Astrocyte (in vitro differentiated cells and primary cell): ENCODE results near the gene NIP7. TPM values are rescaled to one million over a fixed set of nuclear protein-coding genes. Genes with fewer than 3 reads are reported as not detected.

Source experiments
- DNase-seq: peaks from one replicate; pipeline ENCODE4 v3.0.0-alpha.2; 2010; ENCODE audit warnings: low read depth
- FAIRE-seq: peaks from 2 replicates; lab custom pipeline; 2011; peaks lifted over from hg19 to GRCh38; lab: Jason Lieb, UNC
- H2AFZ ChIP-seq: 2 replicates; pipeline ENCODE4 v1.6.0; 2012; ENCODE audit warnings: low read depth, low read length, inconsistent platforms
- H3K27ac ChIP-seq: 2 replicates; pipeline ENCODE4 v1.5.1; 2011; ENCODE audit warnings: low read depth, low read length, inconsistent platforms
- H3K27me3 ChIP-seq: 2 replicates; pipeline ENCODE4 v1.6.0; 2011; ENCODE audit warnings: low read length, inconsistent platforms; ENCODE audit not compliant: insufficient read depth
- H3K36me3 ChIP-seq: 2 replicates; pipeline ENCODE4 v1.5.1; 2011; ENCODE audit warnings: low read length, inconsistent platforms; ENCODE audit not compliant: insufficient read depth
- H3K4me1 ChIP-seq: 2 replicates; pipeline ENCODE4 v1.5.1; 2011; ENCODE audit warnings: low read length, inconsistent platforms; ENCODE audit not compliant: insufficient read depth
- H3K4me2 ChIP-seq: 2 replicates; pipeline ENCODE4 v1.6.0; 2012; ENCODE audit warnings: low read length, inconsistent platforms
- H3K4me3 ChIP-seq: 2 replicates; pipeline ENCODE4 v1.5.1; 2011; ENCODE audit warnings: low read depth, mild to moderate bottlenecking, low read length, inconsistent platforms; ENCODE audit not compliant: insufficient read depth
- H3K79me2 ChIP-seq: 2 replicates; pipeline ENCODE4 v1.6.0; 2012; ENCODE audit warnings: mild to moderate bottlenecking, low read length, inconsistent platforms; ENCODE audit not compliant: insufficient read depth
- H3K9ac ChIP-seq: 2 replicates; pipeline ENCODE4 v1.6.0; 2012; ENCODE audit warnings: mild to moderate bottlenecking, low read length, inconsistent platforms
- H3K9me3 ChIP-seq: 2 replicates; pipeline ENCODE4 v1.5.1; 2012; ENCODE audit warnings: low read depth, mild to moderate bottlenecking, low read length, inconsistent platforms; ENCODE audit not compliant: insufficient read depth
- H4K20me1 ChIP-seq: 2 replicates; pipeline ENCODE4 v1.6.0; 2012; ENCODE audit warnings: low read length, inconsistent platforms; ENCODE audit not compliant: insufficient read depth
- H3K27ac Mint-ChIP-seq: one replicate; pipeline ENCODE4 v1.8.0; 2021; ENCODE audit warnings: mild to moderate bottlenecking, mixed read lengths; ENCODE audit not compliant: unreplicated experiment
- H3K27me3 Mint-ChIP-seq: one replicate; pipeline ENCODE4 v1.8.0; 2021; ENCODE audit warnings: low read depth, mixed read lengths; ENCODE audit not compliant: unreplicated experiment
- H3K36me3 Mint-ChIP-seq: one replicate; pipeline ENCODE4 v1.8.0; 2021; ENCODE audit warnings: low read depth, mixed read lengths; ENCODE audit not compliant: unreplicated experiment
- H3K4me1 Mint-ChIP-seq: one replicate; pipeline ENCODE4 v1.8.0; 2021; ENCODE audit warnings: low read depth, mixed read lengths; ENCODE audit not compliant: unreplicated experiment
- H3K4me3 Mint-ChIP-seq: one replicate; pipeline ENCODE4 v1.8.0; 2021; ENCODE audit warnings: mild to moderate bottlenecking, moderate library complexity, mixed read lengths; ENCODE audit not compliant: unreplicated experiment
- H3K9me3 Mint-ChIP-seq: one replicate; pipeline ENCODE4 v1.8.0; 2021; ENCODE audit warnings: mild to moderate bottlenecking, mixed read lengths; ENCODE audit not compliant: unreplicated experiment
- CTCF ChIP-seq: IDR thresholded peaks from 2 replicates; pipeline ENCODE4 v1.5.1; 2011; ENCODE audit warnings: low read depth, mild to moderate bottlenecking, inconsistent platforms, low read length, moderate library complexity; ENCODE audit not compliant: insufficient read depth
- EZH2 ChIP-seq: IDR thresholded peaks from 2 replicates; pipeline ENCODE4 v1.6.1; 2012; ENCODE audit warnings: mild to moderate bottlenecking, low read length, inconsistent platforms; ENCODE audit not compliant: insufficient read depth
- total RNA-seq: library from RNA; stranded (reverse); gene quantifications from 2 replicates; pipeline ENCODE4 v1.2.1, GENCODE V29; 2021

NIP7 gene
- total RNA-seq, 1 donor from 2014 or later, result 35.7 TPM

DNA sequence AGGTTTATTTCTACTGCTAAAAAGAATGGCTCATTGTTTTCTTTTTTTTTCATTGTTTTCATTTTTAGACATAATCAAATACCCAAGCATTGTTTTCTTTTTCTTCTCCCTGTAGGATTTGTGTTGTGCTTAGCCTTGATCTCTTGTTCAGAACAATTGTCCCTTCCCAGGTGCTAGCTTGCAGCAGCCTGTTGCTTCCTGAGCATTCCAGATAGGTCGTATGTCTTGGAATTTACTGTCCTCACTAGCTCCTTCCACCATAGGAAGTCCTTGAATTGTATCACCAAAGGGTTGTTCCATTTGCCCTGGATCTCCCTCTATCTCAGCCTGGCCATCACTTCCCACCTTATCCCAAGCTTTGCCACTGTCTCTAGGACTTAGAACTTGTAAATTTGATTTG, 38.4 kb upstream of the NIP7 start:
- H3K4me1 ChIP-seq, result no peaks in the 10 kb centered on the region
- peaks cover 11% of the 10 kb centered on the region for H3K36me3 Mint-ChIP-seq
- H3K36me3 ChIP-seq, result peaks cover 16% of the 10 kb centered on the region
- no peak overlapping the region for H2AFZ ChIP-seq
- H3K9me3 Mint-ChIP-seq, result no peaks in the 10 kb centered on the region
- no peak for TF ChIP-seq CTCF
- no peak for TF ChIP-seq EZH2
- FAIRE-seq, result no peak
- no peaks in the 10 kb centered on the region for H3K27me3 ChIP-seq
- no peak for DNase-seq
- H3K4me1 Mint-ChIP-seq, result no peaks in the 10 kb centered on the region
- no peak overlapping the region for H3K27ac ChIP-seq
- no peak overlapping the region for H3K4me3 ChIP-seq
- no peak overlapping the region for H3K4me3 Mint-ChIP-seq
- no peaks in the 10 kb centered on the region for H3K9me3 ChIP-seq
- no peaks in the 10 kb centered on the region for H3K27me3 Mint-ChIP-seq
- no peak overlapping the region for H3K4me2 ChIP-seq
- H4K20me1 ChIP-seq, result peaks cover 3% of the 10 kb centered on the region
- no peak overlapping the region for H3K9ac ChIP-seq
- no peak overlapping the region for H3K27ac Mint-ChIP-seq
- no peaks in the 10 kb centered on the region for H3K79me2 ChIP-seq

DNA sequence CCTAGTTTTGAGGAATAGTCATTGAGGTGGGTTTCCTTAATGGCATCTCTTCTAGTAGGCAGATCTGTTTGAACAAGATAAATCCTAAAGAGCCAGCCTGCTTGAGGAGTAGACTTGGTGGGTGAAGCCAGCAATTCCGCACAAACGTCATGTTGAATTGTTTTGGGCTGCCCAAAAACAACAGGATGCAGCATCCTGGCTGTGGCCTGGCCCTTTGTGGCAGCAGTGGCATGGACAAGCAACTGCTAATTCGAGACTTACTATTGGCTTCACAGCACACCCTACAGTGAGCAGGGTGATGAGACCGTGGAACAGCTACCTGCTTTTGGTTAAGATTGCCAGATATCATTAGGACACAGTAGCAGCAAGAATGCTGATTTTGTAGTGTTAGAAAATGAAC, 37.7 kb upstream of the NIP7 start:
- Histone ChIP-seq H3K79me2 (no peaks in the 10 kb centered on the region), H4K20me1 (peaks cover 3% of the 10 kb centered on the region), H3K4me2 (no peak overlapping the region), H3K4me3 (no peak overlapping the region), H3K36me3 (peaks cover 16% of the 10 kb centered on the region), H3K9me3 (no peaks in the 10 kb centered on the region), H3K27me3 (no peaks in the 10 kb centered on the region), H3K4me1 (no peaks in the 10 kb centered on the region), H3K9ac (no peak overlapping the region), H2AFZ (no peak overlapping the region), H3K27ac (no peak overlapping the region)
- Mint-ChIP-seq H3K4me1 (no peaks in the 10 kb centered on the region), H3K4me3 (no peak overlapping the region), H3K9me3 (no peaks in the 10 kb centered on the region), H3K27me3 (no peaks in the 10 kb centered on the region), H3K36me3 (peaks cover 11% of the 10 kb centered on the region), H3K27ac (no peak overlapping the region)
- TF ChIP-seq CTCF, result no peak
- no peak for TF ChIP-seq EZH2
- DNase-seq, result no peak
- FAIRE-seq, result no peak

DNA sequence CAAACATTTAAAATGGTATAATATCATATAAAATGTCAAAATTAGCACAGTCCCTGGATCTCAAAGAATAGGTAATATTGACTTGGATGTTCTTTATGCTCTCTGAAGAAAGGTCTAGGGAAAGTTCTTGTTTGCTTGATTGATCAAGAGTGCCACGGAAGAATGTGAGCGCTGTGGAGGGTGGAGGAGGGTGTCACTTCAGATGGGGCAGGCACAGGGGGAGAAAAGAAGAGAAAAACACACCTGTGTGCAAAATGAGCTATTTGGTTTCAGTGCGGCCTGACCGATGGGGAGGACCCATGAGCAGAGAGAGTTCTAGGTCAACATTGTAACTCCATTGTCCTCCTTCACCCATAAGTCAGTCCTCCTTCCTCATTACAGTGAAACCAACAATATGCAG, 37.3 kb upstream of the NIP7 start:
- no peak overlapping the region for H3K27ac ChIP-seq
- TF ChIP-seq CTCF, result no peak
- no peak for TF ChIP-seq EZH2
- H3K36me3 ChIP-seq, result peaks cover 16% of the 10 kb centered on the region
- peaks cover 3% of the 10 kb centered on the region for H4K20me1 ChIP-seq
- H3K4me1 Mint-ChIP-seq, result no peaks in the 10 kb centered on the region
- no peaks in the 10 kb centered on the region for H3K27me3 Mint-ChIP-seq
- H3K4me3 ChIP-seq, result no peak overlapping the region
- no peaks in the 10 kb centered on the region for H3K27me3 ChIP-seq
- DNase-seq (no peak), FAIRE-seq (no peak)
- H3K79me2 ChIP-seq, result no peaks in the 10 kb centered on the region
- H3K9me3 Mint-ChIP-seq, result no peaks in the 10 kb centered on the region
- peaks cover 11% of the 10 kb centered on the region for H3K36me3 Mint-ChIP-seq
- no peaks in the 10 kb centered on the region for H3K9me3 ChIP-seq
- H3K4me2 ChIP-seq, result no peak overlapping the region
- H3K4me3 Mint-ChIP-seq, result no peak overlapping the region
- H3K4me1 ChIP-seq, result no peaks in the 10 kb centered on the region
- no peak overlapping the region for H3K9ac ChIP-seq
- no peak overlapping the region for H2AFZ ChIP-seq
- no peak overlapping the region for H3K27ac Mint-ChIP-seq
